ENCODE results near the gene OSBPL5. TPM values are rescaled to one million over a fixed set of nuclear protein-coding genes. Genes with fewer than 3 reads are reported as not detected.

OSBPL5 gene
- total and polyA plus RNA-seq, 8 donors: 8.6 to 127 (median 25.2) TPM

GRCh38 chr11:3126207-3126865 is 38.8 kb downstream of the OSBPL5 start:
- intact Hi-C loops (cut with DNase I; ENCODE audit: low total_unique reads): no loop called here
- 74 to 85% (median 80%) methylated on average over 16 to 21 of the region's 21 CpGs for WGBS, 5 donors
- peaks cover 6 to 45% (median 31%) of the 10 kb centered on the region in 4 donors for H3K36me3 ChIP-seq
- no peak for DNase-seq
- H3K4me1 ChIP-seq: peaks cover 10 to 55% (median 23%) of the 10 kb centered on the region in 4 donors
- peak overlapping the region; percentile 7 to 61 (median 44) for H3K27ac ChIP-seq
- H3K9me3 ChIP-seq: no peaks in the 10 kb centered on the region
- TF ChIP-seq POLR2AphosphoS5 (IDR thresholded peaks at IDR 0.05) (no peak), CTCF (IDR thresholded peaks at IDR 0.05) (no peak), EP300 (IDR thresholded peaks at IDR 0.05) (no peak), POLR2A (IDR thresholded peaks at IDR 0.05) (no peak)
- no peaks in the 10 kb centered on the region for H3K27me3 ChIP-seq
- H3K4me3 ChIP-seq: no peak overlapping the region

GRCh38 chr11:3124821-3125220 is 40.3 kb downstream of the OSBPL5 start:
- intact Hi-C loops (cut with DNase I; ENCODE audit: low total_unique reads): no loop called here
- peak overlapping the region in 1 of 5 donors; percentile 76 for H3K27ac ChIP-seq
- 75 to 93% (median 84%) methylated on average over 3 of the region's 3 CpGs for WGBS, 5 donors
- H3K36me3 ChIP-seq: peaks cover 12 to 60% (median 45%) of the 10 kb centered on the region in 4 donors
- no peaks in the 10 kb centered on the region for H3K9me3 ChIP-seq
- H3K27me3 ChIP-seq: no peaks in the 10 kb centered on the region
- DNase-seq: no peak
- H3K4me1 ChIP-seq: peaks cover 10 to 45% (median 23%) of the 10 kb centered on the region in 4 donors
- H3K4me3 ChIP-seq: no peak overlapping the region
- TF ChIP-seq EP300 (IDR thresholded peaks at IDR 0.05): no peak
- no peak for TF ChIP-seq CTCF (IDR thresholded peaks at IDR 0.05)
- TF ChIP-seq POLR2A (IDR thresholded peaks at IDR 0.05): no peak
- TF ChIP-seq POLR2AphosphoS5 (IDR thresholded peaks at IDR 0.05): no peak

DNA sequence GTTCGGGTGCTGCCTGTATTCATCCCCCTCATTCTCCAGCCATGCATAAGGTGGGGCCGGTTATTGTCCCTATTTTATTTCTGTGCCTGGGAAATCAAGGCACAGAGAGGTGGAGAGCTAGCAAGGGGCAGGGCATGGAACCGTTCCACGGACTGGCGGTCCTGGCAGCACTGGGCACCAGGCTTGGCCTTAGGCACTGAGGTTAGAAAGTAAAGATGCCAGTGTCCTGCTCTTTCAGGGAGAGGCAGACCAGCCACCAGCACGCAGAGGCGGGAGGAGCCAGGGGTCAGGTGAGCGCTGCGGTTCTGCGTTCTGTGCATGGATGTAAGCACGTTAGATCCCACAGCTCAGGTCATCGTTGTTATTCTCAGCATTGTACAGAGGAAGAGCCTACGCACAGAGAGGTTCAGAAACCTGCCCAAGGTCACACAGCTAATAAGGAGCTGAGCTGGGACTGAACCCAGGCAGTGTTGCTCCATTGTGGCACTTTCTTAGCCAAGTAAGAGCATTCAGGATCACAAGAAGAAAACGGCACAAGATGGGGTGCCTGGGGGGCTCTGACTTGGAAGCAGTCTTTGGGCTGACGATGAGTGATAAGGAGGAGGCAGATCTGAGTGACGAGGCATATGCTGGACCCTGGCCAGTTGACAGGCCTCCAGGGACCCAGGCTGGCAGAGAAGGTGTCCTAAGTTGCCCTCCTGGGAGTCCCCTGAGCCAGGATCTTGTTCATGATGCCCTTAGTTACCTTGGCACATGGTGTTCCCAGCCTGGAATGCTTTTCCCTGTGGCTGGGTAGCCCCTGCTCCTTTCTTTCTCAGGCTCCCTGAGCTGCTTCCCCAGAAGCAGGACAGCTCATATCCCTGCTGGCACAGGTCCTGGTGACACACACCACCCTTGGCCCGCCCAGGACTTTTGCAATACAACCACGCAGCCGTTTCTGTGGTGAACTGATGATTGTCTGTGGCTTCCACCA is 41.1 kb downstream of the OSBPL5 start:
- TF ChIP-seq EP300 (IDR thresholded peaks at IDR 0.05) (peak; percentile 90), POLR2AphosphoS5 (IDR thresholded peaks at IDR 0.05) (peak; percentile 50 to 82 (median 80)), CTCF (IDR thresholded peaks at IDR 0.05) (no peak)
- Histone ChIP-seq H3K4me1 (peaks cover 10 to 45% (median 23%) of the 10 kb centered on the region in 4 donors), H3K4me3 (no peak overlapping the region), H3K27ac (peak overlapping the region in 4 of 5 donors; percentile 22 to 77 (median 71)), H3K36me3 (peaks cover 12 to 67% (median 53%) of the 10 kb centered on the region in 4 donors), H3K9me3 (no peaks in the 10 kb centered on the region), H3K27me3 (no peaks in the 10 kb centered on the region)
- intact Hi-C loops (cut with DNase I; ENCODE audit: low total_unique reads): no loop called here
- WGBS, 5 donors: 70 to 79% (median 75%) methylated on average over 19 of the region's 19 CpGs
- DNase-seq: peak in 1 of 2 donors; percentile 67

DNA sequence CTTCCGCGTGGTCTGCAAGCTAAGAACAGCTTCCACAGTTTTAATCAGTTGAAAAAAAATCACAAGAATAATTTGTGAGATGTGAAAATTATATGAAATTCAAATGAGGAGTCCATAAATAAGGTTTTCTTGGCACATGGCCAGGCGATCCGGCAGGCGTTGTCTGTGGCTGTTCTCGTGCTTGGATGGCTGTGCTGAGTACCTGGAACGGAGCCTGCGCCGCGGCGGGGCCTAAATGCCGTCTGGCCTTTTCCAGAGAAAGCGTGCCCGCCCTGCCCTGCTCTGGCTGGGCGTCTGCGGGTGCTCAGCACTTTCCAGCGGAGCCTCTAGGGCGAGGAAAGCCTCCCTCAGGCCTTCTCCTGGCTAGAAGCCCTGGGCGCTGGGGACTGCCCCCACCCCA is 41.8 kb downstream of the OSBPL5 start:
- H3K27ac ChIP-seq: peak overlapping the region in 4 of 5 donors; percentile 22 to 77 (median 71)
- H3K4me3 ChIP-seq: no peak overlapping the region
- peak in 1 of 2 donors; percentile 62 for DNase-seq
- intact Hi-C loops (cut with DNase I; ENCODE audit: low total_unique reads): no loop called here
- no peaks in the 10 kb centered on the region for H3K9me3 ChIP-seq
- TF ChIP-seq POLR2A (IDR thresholded peaks at IDR 0.05): no peak
- no peak for TF ChIP-seq CTCF (IDR thresholded peaks at IDR 0.05)
- TF ChIP-seq EP300 (IDR thresholded peaks at IDR 0.05): no peak
- peak in 1 of 3 donors; percentile 38 for TF ChIP-seq POLR2AphosphoS5 (IDR thresholded peaks at IDR 0.05)
- H3K4me1 ChIP-seq: peaks cover 10 to 45% (median 23%) of the 10 kb centered on the region in 4 donors
- peaks cover 12 to 66% (median 57%) of the 10 kb centered on the region in 4 donors for H3K36me3 ChIP-seq
- no peaks in the 10 kb centered on the region for H3K27me3 ChIP-seq
- WGBS, 5 donors: 60 to 81% (median 70%) methylated on average over 19 of the region's 19 CpGs

All from stomach (tissue), 9 donors.